Thymus (tissue), 11 donors: Measurements from ENCODE around the gene MDM2. TPM values are rescaled to one million over a fixed set of nuclear protein-coding genes. Genes with fewer than 3 reads are reported as not detected.
"Not testable (repeated sequence)": the region's sequence is repeated elsewhere in the genome, so short reads cannot be mapped to it uniquely, and the experiment has no call there.

ENCODE experiments used
- DNase-seq, 9 donors: peaks; one replicate each; pipeline ENCODE4 v3.0.0-alpha.2; 2013; ENCODE audit warnings: low spot score in 9 of 9, low read depth in 6 of 9, missing footprints in 1 of 9
- H3K27ac ChIP-seq, 2 donors: one replicate each; pipeline ENCODE4 v1.5.1; 2013; ENCODE audit warnings: control low read depth in 1 of 2, low read depth in 1 of 2, low read length in 1 of 2, mild to moderate bottlenecking in 1 of 2, moderate library complexity in 1 of 2
- H3K27me3 ChIP-seq, 2 donors: one replicate each; pipeline ENCODE4 v1.5.1; 2013; ENCODE audit warnings: low read length in 1 of 2; ENCODE audit not compliant: control insufficient read depth in 2 of 2, insufficient read depth in 1 of 2
- H3K36me3 ChIP-seq, 2 donors: one replicate each; pipeline ENCODE4 v1.5.1; 2013; ENCODE audit warnings: low read length in 1 of 2, mild to moderate bottlenecking in 1 of 2, moderate library complexity in 1 of 2; ENCODE audit not compliant: control insufficient read depth in 2 of 2, insufficient read depth in 2 of 2
- H3K4me1 ChIP-seq, 2 donors: one replicate each; pipeline ENCODE4 v1.5.1; 2013; ENCODE audit warnings: low read length in 2 of 2; ENCODE audit not compliant: control insufficient read depth in 2 of 2, insufficient read depth in 2 of 2
- H3K4me3 ChIP-seq, 2 donors: one replicate each; pipeline ENCODE4 v1.5.1; 2013; ENCODE audit warnings: low read length in 2 of 2, control low read depth in 1 of 2, mild to moderate bottlenecking in 1 of 2
- H3K9me3 ChIP-seq, 2 donors: one replicate each; pipeline ENCODE4 v1.5.1; 2013; ENCODE audit warnings: low read length in 1 of 2, mild to moderate bottlenecking in 1 of 2; ENCODE audit not compliant: control insufficient read depth in 2 of 2, insufficient read depth in 1 of 2
- WGBS: extraction: QIAGEN DNeasy Blood & Tissue Kit; methylation state at CpG from one replicate; pipeline ENCODE4 v1.1.7; 2013; 5-methylcytosine and 5-hydroxymethylcytosine counted together
- polyA plus RNA-seq: library from polyadenylated mRNA; stranded (reverse); fragments of 200-250 nt; gene quantifications from one replicate; pipeline ENCODE4 v1.2.3, GENCODE V29; 2013
- total RNA-seq: library from RNA; stranded (reverse); fragments of 120-200 nt; gene quantifications from one replicate; pipeline ENCODE4 v1.2.4, GENCODE V29; 2013
- donor health status: healthy.

The MDM2 gene
- total and polyA plus RNA-seq, 2 donors, result 63.6 to 121 TPM

GRCh38 chr12:68807274-68807575 is 752 bp upstream of the MDM2 start:
- not testable (repeated sequence) for DNase-seq, H3K9me3 ChIP-seq, H3K27me3 ChIP-seq
- H3K4me1 ChIP-seq, result peaks cover 7 to 44% of the 10 kb centered on the region in 2 donors
- peaks cover 9 to 21% of the 10 kb centered on the region in 2 donors for H3K36me3 ChIP-seq
- H3K27ac ChIP-seq, result peak overlapping the region; percentile 100
- 30% methylated on average over 10 of the region's 10 CpGs for WGBS
- peak overlapping the region; percentile 95 to 97 for H3K4me3 ChIP-seq

GRCh38 chr12:68808388-68809189 is 612 bp downstream of the MDM2 start:
- peak in 8 of 9 donors; percentile 44 to 76 (median 55) for DNase-seq
- Histone ChIP-seq H3K27ac (peak overlapping the region; percentile 100), H3K36me3 (peaks cover 9 to 34% of the 10 kb centered on the region in 2 donors), H3K4me1 (peaks cover 7 to 47% of the 10 kb centered on the region in 2 donors), H3K27me3 (no peaks in the 10 kb centered on the region), H3K9me3 (no peaks in the 10 kb centered on the region), H3K4me3 (peak overlapping the region; percentile 95 to 97)
- under 1% methylated on average over 61 of the region's 61 CpGs for WGBS

DNA sequence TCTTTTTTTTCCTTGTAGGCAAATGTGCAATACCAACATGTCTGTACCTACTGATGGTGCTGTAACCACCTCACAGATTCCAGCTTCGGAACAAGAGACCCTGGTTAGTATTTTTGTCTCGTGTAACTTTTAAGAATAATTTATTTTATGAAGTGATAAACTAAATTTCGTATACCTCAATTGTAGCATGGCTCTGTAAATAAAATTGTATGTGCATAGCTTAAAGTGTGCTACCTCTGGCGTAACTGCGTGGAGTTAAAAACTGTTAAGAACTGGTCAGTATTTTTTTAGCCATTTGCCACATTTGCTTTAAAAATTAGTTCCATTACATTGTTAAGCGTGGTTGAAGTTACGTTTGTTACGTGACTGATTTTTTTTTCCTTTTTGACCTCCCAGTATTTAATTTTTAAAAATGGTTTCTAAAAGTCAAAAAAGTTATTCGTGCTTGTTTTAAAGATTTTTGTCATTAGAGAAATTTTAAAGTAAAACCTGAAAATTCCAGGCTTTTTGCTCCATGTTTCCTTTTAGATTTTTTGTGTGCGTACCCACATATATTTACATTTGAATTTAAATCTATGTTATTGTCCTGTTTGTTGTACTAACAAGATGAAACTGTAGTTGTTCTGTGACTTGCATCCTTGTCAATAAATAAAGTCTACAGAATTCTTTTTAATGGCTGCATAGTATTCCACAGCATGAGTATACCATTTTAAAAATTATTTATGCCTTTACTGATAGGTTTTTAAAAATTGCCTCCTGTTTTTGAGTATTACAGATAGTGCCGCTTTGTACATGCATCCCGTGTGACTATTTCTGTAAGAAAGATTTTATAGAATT is 1.4 kb downstream of the MDM2 start:
- DNase-seq, result no peak
- Histone ChIP-seq H3K4me1 (peaks cover 7 to 42% of the 10 kb centered on the region in 2 donors), H3K27ac (peak overlapping the region; percentile 20 to 100), H3K27me3 (no peaks in the 10 kb centered on the region), H3K9me3 (no peaks in the 10 kb centered on the region), H3K36me3 (peaks cover 9 to 43% of the 10 kb centered on the region in 2 donors), H3K4me3 (peak overlapping the region; percentile 95 to 97)
- 87% methylated on average over 12 of the region's 12 CpGs for WGBS

DNA sequence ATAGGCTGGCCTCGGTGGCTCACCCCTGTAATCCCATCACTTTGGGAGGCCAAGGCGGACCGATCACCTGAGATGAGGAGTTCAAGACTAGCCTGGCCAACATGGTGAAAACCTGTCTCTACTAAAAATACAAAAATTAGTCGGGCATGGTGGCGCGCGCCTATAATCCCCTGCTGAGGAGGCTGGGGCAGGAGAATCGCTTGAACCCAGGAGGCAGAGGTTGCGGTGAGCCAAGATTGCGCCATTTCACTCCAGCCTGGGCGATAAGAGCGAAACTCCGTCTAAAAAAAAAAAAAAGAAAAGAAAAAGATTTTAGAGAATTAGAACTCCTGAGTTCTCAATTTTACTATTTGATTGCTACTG is 2.0 kb downstream of the MDM2 start:
- Histone ChIP-seq H3K36me3 (peaks cover 5 to 49% of the 10 kb centered on the region in 2 donors), H3K4me1 (peaks cover 3 to 37% of the 10 kb centered on the region in 2 donors)
- not testable (repeated sequence) for DNase-seq, H3K4me3 ChIP-seq, H3K27me3 ChIP-seq, H3K27ac ChIP-seq, H3K9me3 ChIP-seq
- over 99% methylated on average over 13 of the region's 13 CpGs for WGBS

GRCh38 chr12:68811573-68811972 is 3.6 kb downstream of the MDM2 start:
- not testable (repeated sequence) for H3K27ac ChIP-seq, H3K4me3 ChIP-seq, H3K9me3 ChIP-seq, DNase-seq, H3K27me3 ChIP-seq
- WGBS, result 99% methylated on average over 6 of the region's 6 CpGs
- H3K4me1 ChIP-seq, result peaks cover 3 to 23% of the 10 kb centered on the region in 2 donors
- H3K36me3 ChIP-seq, result peaks cover 8 to 64% of the 10 kb centered on the region in 2 donors

GRCh38 chr12:68812553-68813241 is 4.7 kb downstream of the MDM2 start:
- Histone ChIP-seq H3K4me3 (no peak overlapping the region), H3K4me1 (peaks cover 0 to 12% of the 10 kb centered on the region in 2 donors), H3K9me3 (no peaks in the 10 kb centered on the region), H3K27ac (no peak overlapping the region), H3K27me3 (no peaks in the 10 kb centered on the region), H3K36me3 (peaks cover 8 to 75% of the 10 kb centered on the region in 2 donors)
- no peak for DNase-seq
- 95% methylated on average over 1 of the region's 1 CpG for WGBS

- Histone ChIP-seq H3K4me3 (no peak overlapping the region), H3K4me1 (peaks cover 0 to 12% of the 10 kb centered on the region in 2 donors), H3K9me3 (no peaks in the 10 kb centered on the region), H3K36me3 (peaks cover 8 to 79% of the 10 kb centered on the region in 2 donors), H3K27ac (no peak overlapping the region), H3K27me3 (no peaks in the 10 kb centered on the region)
- DNase-seq, result no peak
- WGBS, result 95% methylated on average over 2 of the region's 2 CpGs
These were observed 5.2 kb downstream of the MDM2 start for GRCh38 chr12:68813242-68813593.

GRCh38 chr12:68814490-68815231 is 6.7 kb downstream of the MDM2 start:
- Histone ChIP-seq H3K36me3 (peaks cover 8 to 82% of the 10 kb centered on the region in 2 donors), H3K9me3 (no peaks in the 10 kb centered on the region), H3K27ac (no peak overlapping the region), H3K4me3 (no peak overlapping the region), H3K27me3 (no peaks in the 10 kb centered on the region), H3K4me1 (peaks cover 0 to 6% of the 10 kb centered on the region in 2 donors)
- no peak for DNase-seq
- 82% methylated on average over 3 of the region's 3 CpGs for WGBS
